Astrocyte (in vitro differentiated cells and primary cell): ENCODE measurements around the gene ATIC.

ENCODE experiments used
- CTCF ChIP-seq: IDR thresholded peaks from 2 replicates; pipeline ENCODE4 v1.5.1; 2011; ENCODE audit warnings: low read depth, mild to moderate bottlenecking, inconsistent platforms, low read length, moderate library complexity; ENCODE audit not compliant: insufficient read depth
- EZH2 ChIP-seq: IDR thresholded peaks from 2 replicates; pipeline ENCODE4 v1.6.1; 2012; ENCODE audit warnings: mild to moderate bottlenecking, low read length, inconsistent platforms; ENCODE audit not compliant: insufficient read depth

DNA sequence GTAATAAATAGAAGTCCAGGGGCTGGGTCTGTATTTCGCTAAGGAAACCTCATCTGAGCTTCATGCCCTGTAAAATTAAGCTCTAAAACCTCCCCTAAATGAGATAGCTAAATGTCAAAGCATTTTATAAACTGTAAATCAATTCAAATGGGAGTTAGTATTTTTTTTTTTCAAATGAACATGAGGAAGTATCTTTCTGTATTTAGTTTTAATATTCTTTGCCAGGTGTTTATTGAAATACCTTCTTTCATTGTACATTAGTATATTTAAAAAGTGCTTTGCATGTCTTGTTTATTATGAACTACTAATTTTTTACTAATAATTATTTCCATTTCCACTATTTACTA, 47.7 kb downstream of the ATIC start:
- TF ChIP-seq CTCF = no peak
- TF ChIP-seq EZH2 = no peak
